Measurements from ENCODE around the gene YWHAH.

YWHAH gene

DNA sequence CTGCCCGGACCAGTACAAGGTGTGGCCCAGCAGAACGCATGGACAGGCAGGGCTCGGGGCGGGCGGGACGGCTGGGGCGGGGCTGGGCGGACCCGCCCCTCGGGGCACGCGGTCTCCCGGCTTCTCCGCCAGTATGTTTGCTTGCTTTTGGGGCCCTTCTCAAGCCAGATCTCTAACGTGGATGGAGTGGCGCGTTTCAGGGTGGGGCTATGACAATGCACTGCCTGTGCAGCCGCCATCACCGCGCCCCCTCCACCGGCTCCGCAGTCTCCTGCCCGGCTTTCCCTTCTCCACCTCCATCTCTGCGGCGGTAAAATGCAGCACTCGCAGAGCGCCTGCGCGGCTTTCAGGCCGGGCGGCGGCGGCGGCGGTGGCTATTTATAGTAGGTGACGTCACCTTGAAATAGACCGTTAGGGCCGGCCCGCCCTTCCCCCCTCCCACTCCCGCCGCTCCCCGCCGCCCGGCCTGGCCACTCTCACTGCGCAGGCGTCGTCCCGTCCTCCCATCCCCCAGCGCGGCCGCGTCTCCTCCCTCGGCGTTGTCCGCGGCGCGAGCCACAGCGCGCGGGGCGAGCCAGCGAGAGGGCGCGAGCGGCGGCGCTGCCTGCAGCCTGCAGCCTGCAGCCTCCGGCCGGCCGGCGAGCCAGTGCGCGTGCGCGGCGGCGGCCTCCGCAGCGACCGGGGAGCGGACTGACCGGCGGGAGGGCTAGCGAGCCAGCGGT lies at the start of gene YWHAH:
Gene YWHAH, plus strand, starts transcription at position 558 of the 722 bp plus-strand sequence. CDS start 199 bp downstream, outside the sequence.
- DNase-seq (ENCODE audit: low spot score), result peak; percentile 99

DNA sequence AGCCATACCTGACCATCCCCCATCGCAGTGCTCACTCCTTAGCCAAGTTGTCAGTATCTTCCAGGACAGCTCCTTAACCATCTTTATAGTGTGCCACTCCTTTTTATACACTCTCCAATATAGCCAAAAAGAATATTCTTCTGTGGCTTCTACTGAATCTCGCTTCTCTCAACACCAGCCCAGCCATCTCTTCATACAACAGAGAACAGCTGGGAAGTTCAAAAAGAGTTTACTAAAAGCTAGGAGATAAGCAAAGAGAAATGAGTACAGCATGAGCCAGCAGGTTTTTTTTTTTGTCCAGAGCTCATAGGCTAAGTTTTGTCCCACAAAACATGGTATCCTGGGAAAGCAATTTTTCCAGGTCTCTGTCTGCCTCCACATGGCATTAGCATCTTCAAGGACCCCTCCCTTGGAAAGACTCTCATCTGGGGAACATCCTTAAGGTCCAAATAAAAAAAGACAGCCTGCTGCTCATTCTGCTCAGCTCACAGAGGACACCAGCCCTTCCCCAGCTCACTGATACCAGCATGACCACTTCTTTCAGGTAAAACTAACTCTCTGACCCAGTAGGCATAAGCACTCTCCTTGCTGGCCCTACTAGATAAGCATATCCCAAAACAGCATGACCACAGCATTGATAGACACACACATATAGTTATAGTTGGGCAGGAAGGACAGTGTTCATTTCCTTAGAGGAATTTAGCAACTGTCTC lies 48.8 kb upstream of the YWHAH start:
- DNase-seq (ENCODE audit: low spot score), result no peak

DNA sequence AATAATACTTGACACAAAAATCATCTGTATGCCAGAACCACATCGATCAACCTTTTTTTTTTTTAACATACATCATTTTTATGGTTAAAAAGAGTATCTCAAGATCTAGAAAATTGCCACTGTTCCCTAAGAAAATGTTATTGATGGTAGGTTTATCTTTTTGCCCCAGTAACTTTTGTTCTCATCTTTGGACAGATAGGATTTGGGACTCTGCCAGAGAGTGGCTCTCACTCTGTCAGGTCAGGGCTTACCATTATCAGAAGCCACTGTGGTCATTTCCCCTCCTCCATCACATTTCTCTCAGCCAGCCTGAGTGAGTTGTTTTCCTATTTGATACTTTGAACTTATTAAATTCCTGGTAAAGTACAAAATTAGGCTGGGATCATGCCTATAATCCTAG lies 47.9 kb upstream of the YWHAH start:
- DNase-seq (ENCODE audit: low spot score), result no peak

DNA sequence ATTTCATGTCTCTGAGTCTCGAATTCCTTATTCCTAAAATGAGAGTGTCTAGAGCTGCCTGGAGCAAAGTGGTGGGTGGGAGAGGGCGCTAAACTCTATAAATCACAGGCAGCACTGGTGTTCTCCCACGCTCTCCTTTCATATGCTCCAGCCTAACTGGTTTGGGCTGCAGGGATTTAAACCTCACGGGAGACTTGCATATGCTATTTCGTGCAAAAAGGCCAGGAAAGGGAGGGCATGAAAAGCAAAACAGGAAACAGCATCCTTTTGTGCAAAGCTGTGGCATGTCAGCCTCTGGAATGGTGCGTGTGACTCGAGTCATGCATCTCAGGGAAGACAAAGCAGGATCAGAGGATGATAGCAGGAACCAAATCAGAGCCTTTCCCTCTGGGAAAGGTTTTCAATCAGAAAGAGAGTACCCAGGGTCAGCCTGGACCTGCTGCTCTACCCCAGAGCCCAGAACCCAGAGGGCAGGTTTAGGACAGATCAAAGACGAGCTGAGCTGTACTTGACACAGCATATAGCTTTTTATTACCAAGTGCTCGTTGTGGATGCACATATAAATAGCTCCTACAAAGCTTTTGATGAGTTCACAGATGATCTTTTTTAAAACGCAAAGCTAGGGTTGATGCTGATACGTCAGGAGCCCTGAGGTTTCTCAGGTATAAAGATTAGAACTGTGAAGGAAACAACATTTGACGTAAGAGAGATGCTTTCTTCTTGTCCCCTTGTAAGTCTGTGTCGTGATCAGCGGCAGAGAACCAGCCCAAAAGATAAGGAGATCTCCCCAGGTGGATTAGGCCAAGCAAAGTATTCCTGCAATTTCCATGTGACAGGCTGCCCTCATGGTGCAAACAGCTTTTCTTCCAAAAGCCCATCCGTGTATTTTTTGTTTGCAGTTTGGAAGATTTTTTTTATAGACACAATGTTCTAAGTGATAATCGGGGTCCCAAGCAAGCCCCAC lies 46.2 kb upstream of the YWHAH start:
- DNase-seq (ENCODE audit: low spot score), result peak; percentile 53

DNA sequence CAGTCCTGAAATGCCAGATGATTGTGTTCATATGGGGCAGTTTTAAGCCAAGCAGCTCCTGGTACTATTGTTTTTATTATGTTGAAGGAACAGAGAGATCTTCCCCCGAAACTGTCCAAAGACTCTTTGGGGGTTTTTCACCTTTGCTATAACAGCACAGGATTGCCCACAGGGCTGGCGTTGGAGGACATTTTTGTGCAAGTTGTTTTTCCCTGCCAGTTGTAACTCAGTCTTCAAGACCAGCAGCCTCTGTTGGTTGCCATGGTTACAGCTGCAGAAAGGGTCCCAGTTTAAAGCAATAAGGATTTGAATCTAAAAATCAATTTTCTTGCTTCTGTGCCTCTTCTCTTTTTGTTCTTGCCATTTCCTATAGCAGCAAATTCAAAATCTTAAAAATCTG lies 45.4 kb upstream of the YWHAH start:
- DNase-seq (ENCODE audit: low spot score), result no peak

DNA sequence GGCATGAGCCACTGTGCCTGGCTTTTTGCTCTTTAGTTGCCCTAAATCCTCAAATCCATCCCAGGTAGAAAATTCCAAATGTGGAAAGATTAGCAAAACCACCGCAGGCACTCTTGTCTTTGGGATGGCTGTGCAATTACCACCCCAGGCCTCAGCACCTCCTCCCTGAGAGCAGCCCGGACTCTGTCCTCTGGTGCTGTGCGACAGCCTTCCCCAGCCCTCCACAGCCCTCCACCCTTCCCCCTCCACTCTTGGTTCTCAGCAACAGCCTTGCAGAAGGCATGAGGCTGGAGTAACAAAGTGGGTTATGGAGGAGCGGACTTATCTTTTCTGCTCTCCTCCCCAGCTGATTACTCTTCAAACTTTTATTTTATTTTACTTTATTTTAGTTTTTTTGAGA lies 44.7 kb upstream of the YWHAH start:
- no peak for DNase-seq (ENCODE audit: low spot score)

DNA sequence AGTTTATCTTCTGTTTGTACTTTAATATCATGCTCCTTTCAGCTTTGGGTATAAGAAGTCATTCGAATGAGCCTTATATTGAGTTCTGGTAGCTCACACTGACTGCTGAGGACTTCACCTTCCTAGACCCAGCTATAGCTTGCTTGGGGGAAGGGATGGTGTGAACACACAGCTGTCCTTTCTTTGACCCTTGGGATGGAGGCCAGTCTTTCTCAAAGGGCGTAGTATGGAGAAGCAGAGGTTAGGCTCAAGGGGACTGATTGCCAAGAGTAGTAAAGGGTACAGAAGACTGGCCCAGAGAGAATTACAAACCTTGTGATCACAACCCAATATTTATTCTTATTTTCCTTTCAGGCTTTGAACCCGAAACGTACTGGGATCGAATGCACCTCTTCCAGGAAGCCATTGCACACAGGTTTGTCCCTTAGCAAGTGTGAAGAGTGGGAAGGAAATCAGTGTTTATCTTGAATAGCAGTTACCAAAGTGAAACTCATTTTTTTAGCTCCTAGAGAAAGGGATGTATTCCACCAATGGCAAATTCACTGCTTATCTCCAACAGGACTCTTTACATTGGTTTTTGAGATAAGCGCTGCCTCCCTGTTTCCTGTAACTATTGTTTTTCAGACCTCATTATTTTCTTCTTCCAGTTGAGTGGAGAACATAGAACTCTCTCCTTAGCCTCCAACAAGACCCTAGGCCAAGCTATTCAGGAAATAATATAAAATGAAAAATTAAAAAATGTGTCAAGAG lies 42.8 kb upstream of the YWHAH start:
- DNase-seq (ENCODE audit: low spot score), result no peak

DNA sequence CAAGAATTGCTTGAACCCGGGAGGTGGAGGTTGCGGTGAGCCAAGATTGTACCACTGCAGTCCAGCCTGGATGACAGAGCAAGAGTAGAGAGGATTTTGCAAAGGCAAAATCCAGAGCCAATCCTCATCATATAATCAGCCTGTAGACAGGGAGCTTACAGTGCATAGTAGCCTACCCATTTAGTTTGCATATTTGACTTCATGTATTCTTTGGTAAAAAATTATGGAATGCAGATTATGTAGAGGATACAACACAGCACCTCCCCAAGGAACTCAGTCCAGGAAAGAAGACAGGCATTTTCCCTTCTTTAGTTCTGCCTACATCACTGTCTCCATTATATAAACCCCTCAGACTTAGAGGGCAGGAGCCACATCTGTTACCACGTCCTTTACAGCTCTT lies 39.7 kb upstream of the YWHAH start:
- no peak for DNase-seq (ENCODE audit: low spot score)

DNA sequence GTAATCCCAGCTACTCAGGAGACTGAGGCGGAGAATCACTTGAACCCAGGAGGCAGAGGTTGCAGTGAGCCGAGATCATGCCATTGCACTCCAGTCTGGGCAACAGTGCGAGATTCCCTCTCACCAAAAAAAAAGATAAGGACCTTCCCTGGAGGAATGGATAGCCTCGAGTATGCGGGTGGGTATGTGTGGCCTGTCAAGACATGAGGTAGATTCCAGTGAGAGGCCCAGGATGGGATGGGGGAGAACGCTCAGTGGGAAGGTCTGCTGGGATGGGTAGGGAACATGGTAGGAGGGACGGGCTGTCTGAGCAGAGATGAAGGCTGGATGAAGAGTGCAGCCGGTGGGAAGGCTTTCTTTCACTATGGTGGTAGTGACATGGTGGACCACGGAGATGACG lies 39.0 kb upstream of the YWHAH start:
- DNase-seq (ENCODE audit: low spot score), result no peak

DNA sequence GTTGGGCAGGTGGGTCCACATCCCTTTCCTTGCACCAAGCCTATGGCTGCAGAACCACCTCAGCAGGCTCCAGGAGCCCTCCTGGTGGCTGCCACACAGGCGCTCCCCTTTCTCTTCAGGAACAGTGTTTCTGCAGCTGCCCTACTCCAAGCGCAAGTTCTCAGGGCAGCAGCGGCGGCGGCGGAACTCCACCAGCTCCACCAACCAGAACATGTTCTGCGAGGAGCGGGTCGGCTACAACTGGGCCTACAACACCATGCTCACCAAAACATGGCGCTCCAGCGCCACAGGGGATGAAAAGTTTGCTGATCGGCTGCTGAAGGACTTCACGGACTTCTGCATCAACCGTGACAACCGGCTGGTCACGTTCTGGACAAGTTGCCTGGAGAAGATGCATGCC lies 38.2 kb upstream of the YWHAH start:
- DNase-seq (ENCODE audit: low spot score), result no peak

DNA sequence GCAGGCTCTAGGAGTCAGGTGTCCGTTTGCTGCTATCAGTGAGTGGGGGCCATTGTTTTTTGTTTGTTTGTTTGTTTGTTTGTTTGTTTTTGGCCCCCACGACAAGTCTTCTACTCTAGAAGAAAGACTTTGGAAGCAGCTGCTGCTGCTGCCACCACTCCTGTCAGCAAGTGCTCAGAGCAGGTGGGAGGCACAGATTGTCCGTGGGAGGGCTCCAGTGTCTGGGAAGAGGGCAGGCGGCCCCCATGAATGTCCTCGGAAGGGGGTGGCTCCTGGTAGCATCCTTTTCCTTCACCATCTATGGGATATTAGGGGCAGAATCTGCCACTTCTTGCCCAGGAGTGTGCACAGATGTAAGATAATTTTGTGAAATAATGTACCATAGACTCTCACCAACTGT lies 37.8 kb upstream of the YWHAH start:
- DNase-seq (ENCODE audit: low spot score), result no peak

DNA sequence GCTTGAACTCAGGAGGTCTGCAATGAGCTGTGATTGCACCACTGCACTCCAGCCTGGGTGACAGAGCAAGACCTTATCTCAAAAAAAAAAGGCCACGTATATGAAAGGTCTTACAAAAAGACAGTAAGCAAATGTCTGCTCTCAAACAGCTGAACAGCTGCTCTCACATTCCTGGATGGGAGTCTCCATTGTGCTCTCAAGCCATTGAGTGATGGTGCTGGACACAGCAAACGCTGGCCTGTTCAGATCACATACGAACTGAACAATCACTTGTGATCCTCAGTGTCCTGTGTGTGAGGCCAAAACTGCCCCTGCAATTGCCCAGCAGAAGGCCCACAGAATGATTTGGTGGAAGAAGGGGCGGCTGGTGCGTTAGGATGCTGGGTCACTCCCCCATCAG lies 34.4 kb upstream of the YWHAH start:
- DNase-seq (ENCODE audit: low spot score), result no peak

DNA sequence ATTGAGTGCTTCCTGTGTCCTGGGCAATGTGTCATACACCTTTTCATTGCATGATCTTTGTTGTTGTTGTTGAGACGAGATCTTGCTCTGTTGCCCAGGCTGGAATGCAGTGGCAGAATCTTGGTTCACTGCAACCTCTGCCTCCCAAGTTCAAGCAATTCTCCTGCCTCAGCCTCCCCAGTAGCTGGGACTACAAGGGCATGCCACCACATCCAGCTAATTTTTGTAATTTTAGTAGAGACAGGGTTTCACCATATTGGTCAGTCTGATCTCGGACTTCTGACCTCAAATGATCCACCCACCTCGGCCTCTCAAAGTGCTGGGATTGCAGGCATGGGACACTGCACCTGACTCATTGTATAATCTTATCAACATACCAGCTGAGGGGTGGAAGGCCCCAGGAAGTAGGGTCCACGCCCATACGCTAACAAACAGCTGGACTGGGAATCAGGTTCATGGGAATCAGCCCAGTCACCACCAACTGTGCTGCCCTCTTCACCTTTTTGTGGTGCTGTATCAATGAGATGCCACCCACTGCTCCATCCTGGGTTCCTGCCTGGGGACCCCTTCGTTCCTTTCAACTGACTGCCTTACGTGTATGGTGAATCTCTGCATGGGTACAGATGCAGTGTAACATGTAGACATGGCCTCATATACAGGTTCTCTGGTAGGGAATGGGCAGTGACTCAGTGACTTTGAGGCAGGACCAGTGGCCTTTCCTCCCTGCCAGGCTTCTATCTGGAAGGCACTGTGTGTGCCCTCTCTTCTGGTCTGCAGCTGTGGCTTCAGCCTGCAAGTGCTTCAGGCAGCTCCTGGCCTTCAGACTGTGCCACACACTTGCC lies 32.5 kb upstream of the YWHAH start:
- no peak for DNase-seq (ENCODE audit: low spot score)

DNA sequence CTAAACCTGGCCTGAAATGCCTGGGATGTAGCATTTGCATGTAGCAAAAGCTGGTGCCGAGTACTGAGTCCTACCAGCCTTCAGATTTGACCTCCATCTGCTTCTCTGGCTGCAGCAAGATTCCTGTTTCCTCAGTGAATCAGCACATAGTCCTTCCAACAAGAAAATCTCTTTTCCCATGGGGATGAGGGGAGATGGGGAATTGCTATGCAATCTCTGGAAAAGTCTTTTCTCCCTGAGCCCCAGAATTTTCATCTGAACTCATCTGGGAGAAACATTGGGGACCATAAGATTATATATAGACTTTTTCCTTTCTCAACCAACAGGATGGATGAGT lies 32.0 kb upstream of the YWHAH start:
- peak; percentile 29 for DNase-seq (ENCODE audit: low spot score)

DNA sequence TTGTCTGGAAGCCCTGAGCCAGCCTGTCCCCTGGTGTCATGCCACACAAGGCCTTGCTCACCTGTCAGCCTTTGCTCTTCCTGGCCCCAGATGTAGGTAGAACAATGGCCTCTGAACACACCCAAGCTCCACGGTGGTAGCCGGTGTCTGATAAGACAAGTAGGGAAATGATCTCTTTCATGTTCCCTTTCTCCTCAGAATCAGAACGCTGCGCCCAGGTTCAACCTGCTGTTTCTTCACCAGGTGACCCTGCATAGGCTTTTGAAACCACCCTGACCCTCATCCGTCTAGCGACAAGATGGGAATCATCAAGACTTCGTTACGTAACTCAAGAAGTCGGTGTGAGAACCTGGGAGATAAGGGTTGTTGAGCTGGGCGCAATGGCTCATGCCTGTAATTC lies 28.7 kb upstream of the YWHAH start:
- no peak for DNase-seq (ENCODE audit: low spot score)

DNA sequence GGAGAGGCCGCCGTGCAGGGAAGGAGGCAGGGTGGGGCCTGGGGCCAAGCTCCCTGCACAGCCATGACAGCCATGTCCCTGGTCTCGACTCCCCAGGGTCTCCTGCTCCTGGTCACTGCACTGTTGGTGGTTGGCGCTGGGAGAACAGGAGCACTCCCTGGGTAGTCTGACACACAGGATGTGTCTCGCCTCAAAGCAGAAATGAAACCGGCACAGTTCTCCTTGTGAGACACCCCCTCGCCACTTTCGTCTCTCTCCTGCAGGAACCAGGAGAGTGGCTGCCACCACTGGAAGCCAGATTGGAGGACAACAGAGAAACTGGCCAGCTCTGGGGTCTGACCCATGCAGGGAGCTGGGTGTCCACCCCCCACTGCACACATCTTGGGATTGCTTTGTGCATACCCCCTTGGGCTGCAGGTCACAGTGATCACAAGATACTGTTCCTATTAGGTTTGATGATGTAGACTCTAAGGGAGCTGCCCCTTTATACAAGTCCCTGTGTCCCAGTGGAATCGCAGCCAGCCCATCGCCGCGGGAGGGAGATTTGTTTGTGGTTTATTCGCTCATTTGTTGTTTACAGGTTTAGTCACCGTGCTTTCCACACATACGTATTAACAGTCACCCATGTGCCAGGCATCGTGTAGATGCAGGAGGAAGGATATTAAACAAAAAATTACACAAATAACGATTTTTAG lies 27.0 kb upstream of the YWHAH start:
- no peak for DNase-seq (ENCODE audit: low spot score)

DNA sequence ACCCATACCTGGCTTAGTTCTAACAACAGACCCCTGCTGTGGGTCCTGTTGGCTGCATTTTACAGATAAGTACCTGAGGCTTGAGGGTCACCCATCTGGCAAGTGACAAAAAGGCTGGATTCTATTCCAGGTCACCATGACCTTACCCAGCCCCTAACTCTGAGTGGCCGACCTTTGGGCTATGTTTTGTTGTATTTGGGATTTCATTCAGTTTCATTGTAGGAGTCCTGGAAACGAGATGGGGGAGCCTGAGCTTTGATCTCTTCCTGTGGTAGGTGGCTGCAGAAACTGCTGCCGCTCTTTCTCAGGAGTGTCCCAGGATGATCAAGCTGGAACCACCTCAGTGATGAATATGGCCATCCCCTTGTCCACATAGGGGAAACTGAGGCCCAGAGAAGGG lies 24.6 kb upstream of the YWHAH start:
- no peak for DNase-seq (ENCODE audit: low spot score)

DNA sequence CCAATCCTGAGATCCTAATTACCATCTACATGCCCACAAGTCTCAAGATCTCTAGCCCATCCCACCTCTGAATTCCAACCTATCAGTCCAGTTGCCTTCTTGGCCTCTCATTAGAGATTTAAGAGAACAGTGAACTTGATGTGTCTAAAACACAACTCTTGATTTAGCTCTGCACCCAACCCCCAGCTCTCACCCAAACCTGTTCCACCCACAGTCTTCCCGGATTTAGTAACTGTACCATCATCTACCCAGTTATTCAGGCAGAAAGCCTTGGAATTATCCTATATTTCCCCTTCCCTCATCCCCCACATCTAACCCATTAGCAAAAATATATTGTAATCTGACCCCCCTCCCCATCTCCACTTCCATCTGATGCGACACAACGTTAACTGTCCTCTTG lies 24.0 kb upstream of the YWHAH start:
- no peak for DNase-seq (ENCODE audit: low spot score)

DNA sequence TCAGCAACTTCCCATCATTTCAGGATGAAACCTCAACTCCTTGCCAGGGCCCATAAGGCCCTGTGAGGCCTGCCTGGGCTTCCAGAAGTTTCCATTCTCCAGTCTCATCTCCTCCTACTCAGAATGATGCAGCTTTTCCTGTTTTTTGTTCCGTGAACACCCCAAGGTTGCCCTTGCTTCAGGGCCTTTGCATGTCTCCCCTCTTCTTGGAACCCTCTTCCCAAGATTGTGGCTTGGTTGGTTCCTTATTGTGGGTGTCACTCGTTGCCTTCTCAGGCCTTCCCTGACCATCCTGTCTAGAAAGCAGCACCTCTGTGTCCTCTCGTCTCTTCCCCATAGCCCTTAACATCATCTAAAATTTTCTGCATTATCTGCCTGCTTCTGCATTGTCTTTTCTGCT lies 23.2 kb upstream of the YWHAH start:
- DNase-seq (ENCODE audit: low spot score), result no peak

DNA sequence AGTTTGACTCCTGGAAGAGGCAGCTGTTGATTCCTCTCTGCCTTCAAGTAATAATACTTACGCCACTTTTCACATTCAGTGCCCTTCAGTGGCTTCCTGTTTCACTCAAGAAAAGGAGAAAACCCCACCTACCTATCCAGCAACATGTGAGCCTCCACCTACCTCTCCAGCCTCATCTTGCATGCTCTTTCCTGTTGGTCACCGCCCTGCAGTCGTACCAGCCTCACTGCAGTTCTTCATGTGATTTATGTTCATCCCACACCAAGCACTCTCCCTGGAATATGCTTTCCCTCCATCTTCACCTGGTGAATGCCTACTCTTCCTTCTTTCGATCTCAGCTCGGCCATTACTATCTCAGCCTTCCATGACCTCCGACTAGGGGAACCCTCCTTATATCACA lies 21.8 kb upstream of the YWHAH start:
- no peak for DNase-seq (ENCODE audit: low spot score)

DNA sequence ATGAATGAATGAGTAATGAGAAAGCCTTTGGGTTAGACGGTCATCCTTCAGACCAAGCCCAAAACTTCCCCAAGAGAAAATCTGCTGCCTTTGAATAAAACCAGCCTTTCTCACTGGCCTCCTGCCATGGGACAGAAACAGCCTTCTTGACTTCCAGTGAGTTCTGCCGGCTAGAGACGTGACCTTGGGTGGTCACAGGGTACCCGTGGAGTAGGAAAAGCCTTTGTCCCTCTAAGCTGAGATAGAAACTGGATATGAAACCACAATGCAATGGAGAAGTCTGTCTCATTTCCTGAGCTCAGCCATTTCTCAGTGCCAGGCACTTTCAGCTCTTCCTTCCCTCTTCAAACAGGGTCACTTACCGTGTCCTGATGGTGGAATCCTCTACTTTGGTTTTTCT lies 21.2 kb upstream of the YWHAH start:
- no peak for DNase-seq (ENCODE audit: low spot score)
